T-helper 1 cell treated with Interleukin-12 subunit alpha and Interleukin-12 subunit beta and Interleukin-4 antibody, amounts not matched to agents 30 μg/mL and 1 μg/mL, for 36 hours (primary cell): ENCODE measurements around the gene DDX49.

ENCODE experiments used
- H3K27ac Mint-ChIP-seq: one replicate; pipeline ENCODE4 v1.8.0; 2021; ENCODE audit warnings: mild to moderate bottlenecking, mixed read lengths
- H3K27me3 Mint-ChIP-seq: one replicate; pipeline ENCODE4 v1.8.0; 2021; ENCODE audit warnings: low read depth, mixed read lengths
- H3K36me3 Mint-ChIP-seq: one replicate; pipeline ENCODE4 v1.8.0; 2021; ENCODE audit warnings: low read depth, mixed read lengths
- H3K4me1 Mint-ChIP-seq: one replicate; pipeline ENCODE4 v1.8.0; 2021; ENCODE audit warnings: low read depth, mixed read lengths
- H3K4me3 Mint-ChIP-seq: one replicate; pipeline ENCODE4 v1.8.0; 2021; ENCODE audit warnings: mild to moderate bottlenecking, moderate library complexity, mixed read lengths
- H3K9me3 Mint-ChIP-seq: one replicate; pipeline ENCODE4 v1.8.0; 2021; ENCODE audit warnings: mixed read lengths

Gene DDX49, protein sequence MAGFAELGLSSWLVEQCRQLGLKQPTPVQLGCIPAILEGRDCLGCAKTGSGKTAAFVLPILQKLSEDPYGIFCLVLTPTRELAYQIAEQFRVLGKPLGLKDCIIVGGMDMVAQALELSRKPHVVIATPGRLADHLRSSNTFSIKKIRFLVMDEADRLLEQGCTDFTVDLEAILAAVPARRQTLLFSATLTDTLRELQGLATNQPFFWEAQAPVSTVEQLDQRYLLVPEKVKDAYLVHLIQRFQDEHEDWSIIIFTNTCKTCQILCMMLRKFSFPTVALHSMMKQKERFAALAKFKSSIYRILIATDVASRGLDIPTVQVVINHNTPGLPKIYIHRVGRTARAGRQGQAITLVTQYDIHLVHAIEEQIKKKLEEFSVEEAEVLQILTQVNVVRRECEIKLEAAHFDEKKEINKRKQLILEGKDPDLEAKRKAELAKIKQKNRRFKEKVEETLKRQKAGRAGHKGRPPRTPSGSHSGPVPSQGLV

DNA sequence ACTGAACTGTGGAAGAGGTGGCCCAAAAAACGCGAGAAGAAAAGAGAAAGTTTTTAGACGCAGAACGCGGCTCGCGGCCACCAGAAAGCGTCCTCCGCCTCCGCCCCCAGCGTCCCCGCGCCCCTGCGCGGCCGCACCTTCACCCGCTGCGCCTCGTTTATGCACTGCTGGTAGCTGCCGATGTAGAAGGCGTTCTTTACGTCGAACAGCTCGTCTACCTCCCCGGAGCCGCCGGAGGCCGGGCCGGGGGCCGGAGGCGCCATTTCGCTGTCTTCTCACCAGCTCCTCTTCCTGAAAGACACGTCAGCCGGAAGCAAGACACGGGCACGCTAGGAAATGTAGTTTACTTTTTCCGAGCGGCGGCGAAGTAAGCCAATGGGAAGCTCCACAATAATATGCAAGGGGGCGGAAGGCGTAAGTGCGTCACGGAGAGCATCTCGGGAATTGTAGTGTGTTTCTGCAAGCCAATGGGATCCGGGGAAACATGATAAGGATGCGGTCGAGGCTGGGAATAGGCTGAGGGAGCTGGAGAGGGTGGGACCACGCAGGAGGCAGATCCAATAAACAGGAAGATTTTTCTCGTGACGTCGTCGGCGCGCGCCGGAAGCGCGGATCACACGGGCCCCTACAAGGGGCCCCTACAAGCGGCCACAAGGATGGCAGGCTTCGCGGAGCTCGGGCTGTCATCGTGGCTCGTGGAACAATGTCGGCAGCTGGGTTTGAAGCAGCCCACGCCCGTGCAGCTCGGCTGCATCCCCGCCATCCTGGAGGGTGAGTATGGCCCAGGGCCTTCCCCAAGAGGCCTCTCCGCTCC, at the start of gene DDX49, which contains the start of gene COPE:
DDX49 (plus strand) TSS at position 630 of the 814 bp plus-strand sequence; CDS start at position 657, 27 bp downstream.
COPE (minus strand) TSS at position 302 of the 814 bp plus-strand sequence; CDS start at position 263, 39 bp downstream.
- peaks cover 14% of the 10 kb centered on the region for H3K36me3 Mint-ChIP-seq
- H3K9me3 Mint-ChIP-seq, result no peaks in the 10 kb centered on the region
- no peaks in the 10 kb centered on the region for H3K27me3 Mint-ChIP-seq
- peak within 1 kb of the TSS; percentile 89 for H3K27ac Mint-ChIP-seq
- H3K4me3 Mint-ChIP-seq, result peak within 1 kb of the TSS; percentile 94
- peaks cover 17% of the 10 kb centered on the region for H3K4me1 Mint-ChIP-seq

- Mint-ChIP-seq H3K27me3 (peaks cover 10% of the 10 kb centered on the region), H3K27ac (no peak overlapping the region), H3K9me3 (no peaks in the 10 kb centered on the region), H3K4me3 (no peak overlapping the region), H3K4me1 (peaks cover 6% of the 10 kb centered on the region), H3K36me3 (peaks cover 11% of the 10 kb centered on the region)
Measured at GRCh38 chr19:18869781-18870530, 49.6 kb upstream of the DDX49 start.

DNA sequence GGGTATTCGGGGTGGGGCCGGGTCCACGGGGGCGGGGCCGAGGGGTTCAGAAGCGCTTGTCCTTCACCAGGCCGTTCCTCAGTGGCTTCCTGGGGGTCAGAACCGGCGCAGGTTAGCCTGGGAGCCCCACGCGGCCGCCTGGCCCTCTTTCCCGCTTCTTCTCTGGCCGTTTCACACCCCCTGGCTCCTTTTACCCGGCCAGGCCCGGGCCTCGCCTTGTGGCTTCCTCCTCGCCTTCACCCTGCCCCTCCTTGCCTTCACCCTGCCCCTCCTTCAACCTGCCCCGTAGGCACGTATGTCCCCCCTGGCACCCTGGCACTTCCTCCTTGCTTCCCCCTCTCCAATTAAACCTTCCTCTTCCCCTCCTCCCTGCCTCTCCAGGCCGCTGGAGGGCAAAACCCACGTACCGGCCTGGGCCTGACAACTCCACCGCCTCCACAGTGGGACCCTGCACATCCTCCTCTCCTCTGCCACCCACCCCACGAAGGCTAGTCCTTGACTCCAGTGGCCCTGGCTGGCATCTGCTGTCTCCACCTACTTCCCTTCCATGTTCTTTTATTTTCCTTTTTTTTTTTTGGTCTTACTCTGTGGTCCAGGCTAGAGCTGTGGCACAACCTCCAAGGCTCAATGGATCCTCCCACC, 48.9 kb upstream of the DDX49 start:
- peaks cover 9% of the 10 kb centered on the region for H3K36me3 Mint-ChIP-seq
- no peaks in the 10 kb centered on the region for H3K9me3 Mint-ChIP-seq
- H3K4me1 Mint-ChIP-seq, result peaks cover 6% of the 10 kb centered on the region
- no peak overlapping the region for H3K4me3 Mint-ChIP-seq
- H3K27me3 Mint-ChIP-seq, result peaks cover 10% of the 10 kb centered on the region
- H3K27ac Mint-ChIP-seq, result peak overlapping the region; percentile 63

GRCh38 chr19:18871543-18871942, 48.0 kb upstream of the DDX49 start:
- Mint-ChIP-seq H3K27ac (no peak overlapping the region), H3K27me3 (peaks cover 10% of the 10 kb centered on the region), H3K36me3 (peaks cover 9% of the 10 kb centered on the region), H3K4me3 (no peak overlapping the region), H3K4me1 (peaks cover 6% of the 10 kb centered on the region), H3K9me3 (no peaks in the 10 kb centered on the region)

DNA sequence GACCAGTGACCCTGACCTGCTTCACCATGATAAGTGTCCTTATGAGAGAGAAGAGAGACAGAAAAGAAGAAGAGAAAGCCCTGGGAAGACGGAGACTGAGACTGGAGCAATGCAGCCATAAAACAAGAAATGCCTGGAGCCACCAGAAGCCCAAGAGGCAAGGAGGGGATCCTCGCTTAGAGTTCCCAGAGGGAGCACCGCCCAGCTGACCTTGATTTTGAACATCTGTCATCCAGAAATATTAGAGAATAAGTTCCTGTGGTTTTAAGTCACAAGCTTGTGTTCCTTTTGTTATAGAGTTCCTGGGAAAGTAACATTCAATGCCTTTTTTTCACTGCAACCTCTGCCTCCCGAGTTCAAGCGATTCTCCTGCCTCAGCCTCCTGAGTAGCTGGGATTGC, 43.8 kb upstream of the DDX49 start:
- no peak overlapping the region for H3K4me3 Mint-ChIP-seq
- H3K4me1 Mint-ChIP-seq, result peaks cover 6% of the 10 kb centered on the region
- H3K27me3 Mint-ChIP-seq, result peaks cover 10% of the 10 kb centered on the region
- peaks cover 2% of the 10 kb centered on the region for H3K36me3 Mint-ChIP-seq
- H3K27ac Mint-ChIP-seq, result no peak overlapping the region
- no peaks in the 10 kb centered on the region for H3K9me3 Mint-ChIP-seq

DNA sequence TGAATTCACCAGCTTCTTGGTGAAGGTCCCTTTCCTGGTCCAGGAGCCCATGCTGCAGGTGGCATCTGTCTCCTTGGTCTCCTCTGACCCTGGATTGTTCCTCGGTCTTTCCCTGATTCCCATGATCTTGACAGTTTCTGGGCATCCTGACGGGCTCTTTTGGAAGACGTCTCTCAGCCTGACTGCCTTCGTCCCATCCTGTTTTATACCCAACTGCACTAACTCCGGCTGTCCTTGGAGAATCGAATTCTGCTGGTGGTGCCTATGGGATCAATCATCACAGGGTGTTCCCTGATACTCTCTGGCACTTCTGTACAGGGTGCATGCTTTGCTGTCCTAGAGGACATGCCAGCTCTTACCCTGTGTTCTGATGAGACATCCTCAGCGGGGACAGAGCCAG, 42.6 kb upstream of the DDX49 start:
- H3K36me3 Mint-ChIP-seq, result no peaks in the 10 kb centered on the region
- H3K4me1 Mint-ChIP-seq, result peaks cover under 1% of the 10 kb centered on the region
- no peak overlapping the region for H3K4me3 Mint-ChIP-seq
- no peaks in the 10 kb centered on the region for H3K9me3 Mint-ChIP-seq
- H3K27me3 Mint-ChIP-seq, result no peaks in the 10 kb centered on the region
- no peak overlapping the region for H3K27ac Mint-ChIP-seq

DNA sequence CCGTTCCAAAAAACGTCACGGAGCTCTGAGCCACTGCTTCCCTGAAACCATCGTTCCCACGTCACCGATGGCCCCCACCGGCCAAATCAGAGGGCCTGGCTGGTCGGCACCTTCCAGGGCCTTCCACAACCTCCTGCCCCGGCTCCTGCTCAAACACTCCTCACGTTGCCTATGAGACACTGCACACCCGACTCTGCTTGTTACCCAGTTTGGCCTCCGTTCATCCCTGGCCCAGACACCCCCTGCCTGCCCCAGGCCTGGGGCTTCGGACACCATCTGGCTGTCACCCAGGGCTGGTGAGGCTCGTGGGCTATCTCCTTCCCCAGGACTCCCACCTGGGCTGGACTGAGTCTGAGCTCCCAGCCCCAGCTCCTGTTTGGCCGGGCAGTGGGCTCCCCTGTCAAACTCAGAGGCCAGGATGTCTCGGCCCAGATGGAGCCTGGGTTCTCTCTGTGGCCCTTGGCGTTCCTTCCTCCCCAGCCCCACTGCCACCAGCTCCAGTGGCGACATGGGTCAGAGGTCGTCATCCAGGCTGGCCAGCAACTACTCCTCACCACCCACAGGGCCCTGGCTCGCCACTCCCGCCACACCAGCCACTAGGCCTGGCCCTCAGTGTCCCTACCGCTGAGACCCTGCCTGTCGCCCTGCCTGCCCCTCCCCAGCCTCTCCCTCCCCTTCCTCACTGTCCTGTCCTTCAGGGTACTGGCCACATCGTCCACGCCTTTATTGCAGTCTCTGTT, 41.3 kb upstream of the DDX49 start:
- no peaks in the 10 kb centered on the region for H3K4me1 Mint-ChIP-seq
- no peaks in the 10 kb centered on the region for H3K9me3 Mint-ChIP-seq
- no peaks in the 10 kb centered on the region for H3K27me3 Mint-ChIP-seq
- no peaks in the 10 kb centered on the region for H3K36me3 Mint-ChIP-seq
- no peak overlapping the region for H3K4me3 Mint-ChIP-seq
- no peak overlapping the region for H3K27ac Mint-ChIP-seq

- Mint-ChIP-seq H3K9me3 (no peaks in the 10 kb centered on the region), H3K36me3 (no peaks in the 10 kb centered on the region), H3K4me3 (no peak overlapping the region), H3K27me3 (no peaks in the 10 kb centered on the region), H3K27ac (no peak overlapping the region), H3K4me1 (no peaks in the 10 kb centered on the region)
Measured at GRCh38 chr19:18878858-18879578, 40.5 kb upstream of the DDX49 start.

DNA sequence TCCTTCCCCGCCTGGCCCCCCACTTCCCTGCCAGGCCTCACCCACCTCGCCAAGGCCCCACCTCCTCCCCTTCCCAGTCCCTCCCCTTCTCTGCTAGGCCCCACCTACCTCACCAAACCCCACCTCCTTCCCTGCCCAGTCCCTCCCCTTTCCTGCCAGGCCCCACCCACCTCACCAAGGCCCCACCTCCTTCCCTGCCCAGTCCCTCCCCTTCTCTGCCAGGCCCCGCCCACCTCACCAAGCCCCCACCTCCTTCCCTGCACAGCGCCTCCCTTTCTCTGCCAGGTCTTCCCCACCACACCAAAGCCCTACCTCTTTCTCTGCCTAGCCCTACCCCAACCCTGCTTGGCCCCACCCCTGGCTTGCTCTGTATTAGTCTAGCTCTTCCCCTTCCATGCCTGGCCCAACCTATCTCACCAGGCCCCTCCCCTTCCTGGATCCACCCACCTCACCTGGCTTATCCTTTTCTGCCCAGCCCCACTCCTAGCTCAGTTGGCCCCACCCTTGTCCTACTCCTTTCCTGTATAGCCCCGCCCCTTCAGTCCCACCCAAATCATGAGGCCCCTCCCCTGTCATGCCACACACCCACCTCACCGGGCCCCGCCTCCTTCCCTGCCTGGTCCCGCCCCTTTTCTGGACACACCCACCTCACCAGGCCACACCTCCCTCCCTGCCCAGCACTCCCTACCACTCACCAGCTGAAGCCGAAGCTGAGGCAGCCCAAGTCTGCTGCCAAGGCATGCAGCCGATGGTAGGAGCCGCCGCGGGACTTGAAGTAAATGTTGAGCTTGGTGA, 39.7 kb upstream of the DDX49 start:
- no peaks in the 10 kb centered on the region for H3K9me3 Mint-ChIP-seq
- H3K27ac Mint-ChIP-seq, result no peak overlapping the region
- no peaks in the 10 kb centered on the region for H3K36me3 Mint-ChIP-seq
- H3K27me3 Mint-ChIP-seq, result no peaks in the 10 kb centered on the region
- H3K4me1 Mint-ChIP-seq, result no peaks in the 10 kb centered on the region
- H3K4me3 Mint-ChIP-seq, result no peak overlapping the region

DNA sequence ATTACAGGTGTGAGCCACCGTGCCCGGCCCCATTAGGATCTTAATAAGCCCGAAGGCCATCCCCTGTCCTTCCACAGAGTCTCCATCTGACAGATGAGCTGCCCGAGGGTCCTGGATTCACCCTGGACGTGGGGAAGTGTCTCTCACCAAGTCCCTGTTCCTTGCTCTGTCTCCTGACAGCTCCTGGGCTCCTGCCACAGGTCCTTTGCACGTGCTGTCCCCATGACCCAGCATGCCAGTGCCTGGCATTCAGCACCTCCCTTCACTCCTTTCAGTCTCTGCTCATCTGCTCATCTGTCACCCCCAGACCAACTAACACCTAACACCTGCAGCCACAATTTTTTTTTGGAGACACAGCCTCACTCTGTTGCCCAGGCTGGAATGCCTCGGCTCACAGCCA, 38.0 kb upstream of the DDX49 start:
- Mint-ChIP-seq H3K4me3 (no peak overlapping the region), H3K27ac (no peak overlapping the region), H3K9me3 (no peaks in the 10 kb centered on the region), H3K36me3 (no peaks in the 10 kb centered on the region), H3K4me1 (no peaks in the 10 kb centered on the region), H3K27me3 (no peaks in the 10 kb centered on the region)

- H3K27me3 Mint-ChIP-seq, result no peaks in the 10 kb centered on the region
- no peak overlapping the region for H3K4me3 Mint-ChIP-seq
- no peak overlapping the region for H3K27ac Mint-ChIP-seq
- no peaks in the 10 kb centered on the region for H3K9me3 Mint-ChIP-seq
- H3K36me3 Mint-ChIP-seq, result no peaks in the 10 kb centered on the region
- no peaks in the 10 kb centered on the region for H3K4me1 Mint-ChIP-seq
Measured at GRCh38 chr19:18883526-18884304, 35.8 kb upstream of the DDX49 start.

GRCh38 chr19:18886972-18887371, 32.5 kb upstream of the DDX49 start:
- H3K36me3 Mint-ChIP-seq, result no peaks in the 10 kb centered on the region

More at GRCh38 chr19:18886972-18887371, 32.5 kb upstream of the DDX49 start:
- Mint-ChIP-seq H3K4me3 (no peak overlapping the region), H3K9me3 (no peaks in the 10 kb centered on the region), H3K27me3 (peaks cover 5% of the 10 kb centered on the region), H3K27ac (no peak overlapping the region), H3K4me1 (no peaks in the 10 kb centered on the region)
